Nephron progenitor cell (in vitro differentiated cells): ENCODE measurements around the gene C10orf53.

Experiments used
- DNase-seq: peaks from one replicate; pipeline ENCODE4 v3.0.0; 2021
- H3K27ac Mint-ChIP-seq: 2 replicates; pipeline ENCODE4 v1.8.0; 2021; ENCODE audit warnings: mild to moderate bottlenecking, moderate library complexity, mixed read lengths
- H3K27me3 Mint-ChIP-seq: 2 replicates; pipeline ENCODE4 v1.8.0; 2021; ENCODE audit warnings: mild to moderate bottlenecking, low read depth, mixed read lengths; ENCODE audit not compliant: poor library complexity
- H3K36me3 Mint-ChIP-seq: 2 replicates; pipeline ENCODE4 v1.8.0; 2021; ENCODE audit warnings: low read depth, mixed read lengths
- H3K4me1 Mint-ChIP-seq: 2 replicates; pipeline ENCODE4 v1.8.0; 2021; ENCODE audit warnings: mixed read lengths
- H3K4me3 Mint-ChIP-seq: 2 replicates; pipeline ENCODE4 v1.8.0; 2021; ENCODE audit warnings: mild to moderate bottlenecking, moderate library complexity, mixed read lengths
- H3K9me3 Mint-ChIP-seq: 2 replicates; pipeline ENCODE4 v1.8.0; 2021; ENCODE audit warnings: mild to moderate bottlenecking, moderate library complexity, mixed read lengths
- TF ChIP-seq, protein P1 (sequence below): fragments of 200-600 bp; sonication (generic); IDR thresholded peaks from 2 replicates; pipeline ENCODE4 v1.5.0; 2021; ENCODE audit warnings: antibody characterized with exemption

Gene C10orf53

DNA sequence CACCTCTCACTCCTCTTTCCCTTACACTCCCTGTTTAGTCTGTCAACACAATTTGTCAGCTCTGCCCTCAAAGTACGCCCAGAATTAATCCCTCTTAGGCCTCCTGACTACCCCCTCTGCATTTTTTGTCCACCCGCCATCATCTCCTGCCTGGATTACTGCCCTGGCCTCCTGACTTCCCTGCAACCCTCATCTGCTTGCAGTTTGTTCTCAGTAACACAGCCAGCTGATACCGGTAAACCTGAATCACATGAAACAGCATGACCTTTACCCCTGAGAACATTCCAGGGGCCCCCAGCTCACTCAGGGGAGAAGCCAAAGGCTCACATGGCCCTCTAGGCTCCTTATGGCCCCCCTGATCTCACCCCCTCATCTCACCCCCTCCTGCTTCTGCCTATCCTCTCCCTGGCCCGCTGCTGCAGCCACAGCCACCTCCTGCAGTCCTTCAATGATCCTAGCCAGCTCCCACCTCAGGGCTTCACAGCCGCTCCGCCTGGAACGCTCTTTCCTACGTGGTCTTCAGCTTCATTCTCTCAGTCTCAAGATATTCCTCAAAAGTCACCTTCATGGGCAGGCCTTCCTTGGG, 8.9 kb downstream of the C10orf53 start:
- peaks cover 38% of the 10 kb centered on the region for H3K4me1 Mint-ChIP-seq
- no peak overlapping the region for H3K4me3 Mint-ChIP-seq
- H3K27ac Mint-ChIP-seq, result no peak overlapping the region
- peaks cover 88% of the 10 kb centered on the region for H3K27me3 Mint-ChIP-seq
- TF ChIP-seq, protein P1, sequence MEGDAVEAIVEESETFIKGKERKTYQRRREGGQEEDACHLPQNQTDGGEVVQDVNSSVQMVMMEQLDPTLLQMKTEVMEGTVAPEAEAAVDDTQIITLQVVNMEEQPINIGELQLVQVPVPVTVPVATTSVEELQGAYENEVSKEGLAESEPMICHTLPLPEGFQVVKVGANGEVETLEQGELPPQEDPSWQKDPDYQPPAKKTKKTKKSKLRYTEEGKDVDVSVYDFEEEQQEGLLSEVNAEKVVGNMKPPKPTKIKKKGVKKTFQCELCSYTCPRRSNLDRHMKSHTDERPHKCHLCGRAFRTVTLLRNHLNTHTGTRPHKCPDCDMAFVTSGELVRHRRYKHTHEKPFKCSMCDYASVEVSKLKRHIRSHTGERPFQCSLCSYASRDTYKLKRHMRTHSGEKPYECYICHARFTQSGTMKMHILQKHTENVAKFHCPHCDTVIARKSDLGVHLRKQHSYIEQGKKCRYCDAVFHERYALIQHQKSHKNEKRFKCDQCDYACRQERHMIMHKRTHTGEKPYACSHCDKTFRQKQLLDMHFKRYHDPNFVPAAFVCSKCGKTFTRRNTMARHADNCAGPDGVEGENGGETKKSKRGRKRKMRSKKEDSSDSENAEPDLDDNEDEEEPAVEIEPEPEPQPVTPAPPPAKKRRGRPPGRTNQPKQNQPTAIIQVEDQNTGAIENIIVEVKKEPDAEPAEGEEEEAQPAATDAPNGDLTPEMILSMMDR, result no peak
- H3K9me3 Mint-ChIP-seq, result peaks cover 45% of the 10 kb centered on the region
- DNase-seq, result no peak
- no peaks in the 10 kb centered on the region for H3K36me3 Mint-ChIP-seq

DNA sequence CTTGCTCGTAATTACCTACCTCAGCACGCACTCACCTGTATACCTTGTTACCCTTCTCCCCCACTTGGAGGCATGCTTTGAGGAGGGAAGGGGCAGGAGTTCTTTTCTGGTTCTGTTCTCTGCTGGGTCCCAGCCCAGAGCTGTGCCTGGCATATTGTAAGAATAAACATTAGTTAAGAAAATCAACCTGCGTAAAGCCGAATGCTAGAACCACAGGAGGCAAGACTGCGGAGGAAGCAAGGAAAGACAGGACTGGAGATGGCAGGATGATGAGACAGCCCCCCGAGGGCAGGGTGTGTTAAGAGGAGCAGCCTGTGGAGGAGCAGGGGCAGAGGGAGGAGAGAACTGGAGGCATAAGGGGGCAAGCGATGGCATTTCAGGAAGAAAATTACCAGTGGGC, 9.5 kb downstream of the C10orf53 start:
- H3K27me3 Mint-ChIP-seq, result peaks cover 89% of the 10 kb centered on the region
- no peak overlapping the region for H3K4me3 Mint-ChIP-seq
- H3K4me1 Mint-ChIP-seq, result peaks cover 38% of the 10 kb centered on the region
- H3K27ac Mint-ChIP-seq, result no peak overlapping the region
- no peak for DNase-seq
- H3K36me3 Mint-ChIP-seq, result no peaks in the 10 kb centered on the region
- peaks cover 48% of the 10 kb centered on the region for H3K9me3 Mint-ChIP-seq
- TF ChIP-seq, protein P1, result no peak

DNA sequence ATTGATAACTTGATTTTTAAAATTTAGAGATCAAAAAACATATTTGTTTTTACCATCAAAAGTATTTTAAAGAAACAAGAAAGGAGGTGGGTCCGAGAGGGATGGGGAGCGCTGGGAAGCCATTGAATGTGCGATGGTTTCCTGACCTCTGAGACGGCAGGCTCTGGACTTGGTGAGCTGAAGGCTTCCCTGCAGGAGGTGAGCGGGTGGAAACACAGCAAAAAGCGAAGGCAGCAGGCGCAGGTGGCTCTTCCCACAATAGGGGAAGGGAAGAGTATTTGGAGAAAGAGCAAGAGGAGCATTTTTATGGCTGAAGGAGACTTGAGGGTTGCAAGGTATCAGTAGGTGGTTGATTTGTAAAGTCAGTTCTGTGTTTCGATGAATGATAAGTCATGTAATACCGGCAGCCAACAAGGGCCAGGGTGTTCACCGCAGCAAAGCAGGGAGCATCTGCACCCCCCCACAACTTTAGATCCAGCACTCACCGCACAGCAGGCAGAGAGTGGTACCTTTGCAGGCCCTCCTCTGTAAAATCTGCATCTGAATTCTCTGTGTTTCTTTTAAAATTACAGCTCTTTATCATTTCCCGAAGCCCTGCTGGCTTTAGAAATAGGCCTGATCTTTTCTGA, 10.5 kb downstream of the C10orf53 start:
- Mint-ChIP-seq H3K4me1 (peaks cover 38% of the 10 kb centered on the region), H3K27ac (no peak overlapping the region), H3K9me3 (peaks cover 43% of the 10 kb centered on the region), H3K27me3 (peaks cover 95% of the 10 kb centered on the region), H3K4me3 (peak overlapping the region; percentile 26), H3K36me3 (no peaks in the 10 kb centered on the region)
- TF ChIP-seq, protein P1, result no peak
- DNase-seq, result no peak

DNA sequence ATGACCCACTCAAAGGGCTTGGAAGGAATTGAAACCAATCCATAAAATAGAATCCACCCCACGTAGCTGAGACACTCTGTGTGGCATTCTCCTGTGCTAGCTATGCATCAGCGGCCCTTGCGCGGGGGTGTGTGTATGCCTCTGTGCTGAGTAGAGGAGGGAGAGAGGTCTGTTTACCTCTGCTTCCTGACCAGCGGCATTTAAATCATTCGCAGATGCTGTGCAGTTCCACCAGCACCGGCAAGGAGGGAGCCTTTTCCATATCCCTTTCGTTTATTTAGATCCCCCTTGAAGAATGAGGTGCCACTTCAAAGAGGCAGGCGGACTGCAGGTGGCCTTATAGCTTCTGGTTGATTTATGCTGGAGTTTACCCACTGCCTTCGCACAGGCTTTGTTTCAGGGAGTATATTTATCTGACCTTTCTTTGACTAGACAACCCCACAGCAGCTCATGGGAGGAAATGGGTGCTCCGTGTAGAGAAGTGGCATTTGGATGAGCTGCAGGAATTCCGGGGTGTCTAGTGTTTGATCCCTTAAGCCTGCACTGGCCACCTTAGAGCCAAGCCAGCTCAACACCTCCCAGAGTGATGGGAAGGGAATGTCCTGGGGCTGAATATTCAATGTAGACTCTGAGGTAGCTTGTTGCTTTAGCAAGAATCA, 11.4 kb downstream of the C10orf53 start:
- TF ChIP-seq, protein P1, result no peak
- peak; percentile 64 for DNase-seq
- no peak overlapping the region for H3K27ac Mint-ChIP-seq
- H3K27me3 Mint-ChIP-seq, result peaks cover 99% of the 10 kb centered on the region
- H3K36me3 Mint-ChIP-seq, result no peaks in the 10 kb centered on the region
- peaks cover 38% of the 10 kb centered on the region for H3K4me1 Mint-ChIP-seq
- no peak overlapping the region for H3K4me3 Mint-ChIP-seq
- H3K9me3 Mint-ChIP-seq, result peaks cover 37% of the 10 kb centered on the region

DNA sequence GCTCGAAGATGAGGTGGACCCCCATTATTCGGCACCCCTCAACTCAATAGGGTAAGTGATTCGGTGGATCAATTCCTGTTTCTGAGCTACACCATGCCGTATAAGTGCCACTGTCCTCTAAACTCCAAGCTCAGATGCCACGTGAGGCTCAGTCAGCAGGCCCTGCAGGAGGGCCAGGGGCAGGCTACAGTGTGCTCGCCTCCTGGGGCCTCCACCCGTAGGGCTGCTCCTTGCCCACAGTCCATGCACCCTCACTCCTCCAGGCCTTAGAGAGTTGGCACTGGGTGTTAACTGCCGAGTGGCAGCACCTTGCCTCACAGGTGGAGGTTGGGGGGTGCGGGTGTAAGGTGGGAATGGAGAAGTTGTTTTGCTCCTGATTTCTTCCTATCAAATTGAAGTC, 12.1 kb downstream of the C10orf53 start:
- H3K27me3 Mint-ChIP-seq, result peaks cover 99% of the 10 kb centered on the region
- peaks cover 29% of the 10 kb centered on the region for H3K9me3 Mint-ChIP-seq
- TF ChIP-seq, protein P1, result no peak
- H3K4me1 Mint-ChIP-seq, result peaks cover 38% of the 10 kb centered on the region
- no peak overlapping the region for H3K27ac Mint-ChIP-seq
- H3K4me3 Mint-ChIP-seq, result no peak overlapping the region
- no peaks in the 10 kb centered on the region for H3K36me3 Mint-ChIP-seq
- no peak for DNase-seq
